GM12874 (cell line): ENCODE measurements around the gene ACMSD.

ENCODE experiments used
- CTCF ChIP-seq: IDR thresholded peaks from 2 replicates; pipeline ENCODE4 v1.5.1; 2011; ENCODE audit warnings: low read depth, mild to moderate bottlenecking, control low read depth, low read length, moderate library complexity; ENCODE audit not compliant: insufficient read depth

Gene ACMSD

GRCh38 chr2:134911400-134911785 lies 73.0 kb downstream of the ACMSD start:
- no peak for TF ChIP-seq CTCF

- no peak for TF ChIP-seq CTCF
Measured at GRCh38 chr2:134912361-134912760, 73.9 kb downstream of the ACMSD start.

- TF ChIP-seq CTCF: no peak
Measured at GRCh38 chr2:134917360-134917865, 79.0 kb downstream of the ACMSD start.

- TF ChIP-seq CTCF: 0 out of 2 replicates have a peak, but pooled peaks have one; percentile 8
Measured at GRCh38 chr2:134917888-134918525, 79.6 kb downstream of the ACMSD start.

GRCh38 chr2:134918526-134919340 lies 80.3 kb downstream of the ACMSD start, which contains the start of gene CCNT2:
Gene CCNT2, plus strand, starts transcription at chr2:134918822. Its CDS starts 33 bp downstream, at chr2:134918855.
- TF ChIP-seq CTCF: no peak

GRCh38 chr2:134919341-134920210 lies 81.2 kb downstream of the ACMSD start:
- no peak for TF ChIP-seq CTCF

GRCh38 chr2:134924912-134925311 lies 86.5 kb downstream of the ACMSD start:
- TF ChIP-seq CTCF: no peak
